Measurements from ENCODE around the gene VWF.

- TF ChIP-seq CTCF (IDR thresholded peaks at IDR 0.05; ENCODE audit: low read length) (peak; percentile 88), EZH2phosphoT487 (IDR thresholded peaks at IDR 0.05; ENCODE audit: low read length) (no peak), EZH2 (optimal IDR thresholded peaks at IDR 0.05; ENCODE audit: low read depth, low read length) (no peak)
Observed at GRCh38 chr12:6039894-6040601, 84.4 kb downstream of the VWF start.

Measured in MM.1S (cell line).